Neural cell (in vitro differentiated cells): ENCODE measurements around the gene RRAGB. TPM values are rescaled to one million over a fixed set of nuclear protein-coding genes. Genes with fewer than 3 reads are reported as not detected.

ENCODE experiments used
- H2AFZ ChIP-seq: fragments of 200-600, 300-800 bp; sonication (generic), shearing (Covaris generic); 2 replicates; pipeline ENCODE4 v1.6.0; 2014; ENCODE audit warnings: low read depth, mild to moderate bottlenecking, antibody characterized with exemption, low read length, moderate library complexity
- H3F3A ChIP-seq: fragments of 200-600 bp; shearing (Covaris generic); 2 replicates; pipeline ENCODE4 v1.6.1; 2016; ENCODE audit warnings: mild to moderate bottlenecking, moderate library complexity, mixed read lengths, antibody characterized with exemption, low read length; ENCODE audit not compliant: insufficient read depth, poor library complexity, severe bottlenecking
- H3K27ac ChIP-seq: fragments of 200-600, 300-800 bp; sonication (generic), shearing (Covaris generic); 2 replicates; pipeline ENCODE4 v1.5.1; 2014; ENCODE audit warnings: mild to moderate bottlenecking, low read length, moderate library complexity
- H3K27me3 ChIP-seq: fragments of 300-800, 200-600 bp; sonication (generic), shearing (Covaris generic); 2 replicates; pipeline ENCODE4 v1.6.0; 2014; ENCODE audit warnings: mild to moderate bottlenecking, low read depth, low read length, moderate library complexity; ENCODE audit not compliant: insufficient read depth
- H3K36me3 ChIP-seq: fragments of 300-800, 200-600 bp; sonication (generic), shearing (Covaris generic); 2 replicates; pipeline ENCODE4 v1.5.1; 2014; ENCODE audit warnings: mild to moderate bottlenecking, antibody characterized with exemption, low read length, moderate library complexity; ENCODE audit not compliant: insufficient read depth
- H3K4me2 ChIP-seq: fragments of 300-800, 200-600 bp; sonication (generic), shearing (Covaris generic); 2 replicates; pipeline ENCODE4 v1.6.0; 2014; ENCODE audit warnings: mild to moderate bottlenecking, low read length
- H3K4me3 ChIP-seq: fragments of 300-800, 200-600 bp; sonication (generic), shearing (Covaris generic); 2 replicates; pipeline ENCODE4 v1.5.1; 2014; ENCODE audit warnings: mild to moderate bottlenecking, low read length, moderate library complexity
- H3K79me2 ChIP-seq: fragments of 200-600 bp; shearing (Covaris generic); replicated peaks from 2 replicates; pipeline ENCODE4 v1.6.0; 2014; ENCODE audit warnings: mild to moderate bottlenecking, low read length, moderate library complexity; ENCODE audit not compliant: insufficient read depth
- H3K9ac ChIP-seq: fragments of 300-800, 200-600 bp; sonication (generic), shearing (Covaris generic); 2 replicates; pipeline ENCODE4 v1.6.1; 2016; ENCODE audit warnings: mild to moderate bottlenecking, low read length, mixed read lengths
- H3K9me2 ChIP-seq: fragments of 200-600 bp; shearing (Covaris generic); 2 replicates; pipeline ENCODE4 v1.6.1; 2016; ENCODE audit warnings: mild to moderate bottlenecking, low read length, mixed read lengths; ENCODE audit not compliant: insufficient read depth
- H3K9me3 ChIP-seq: fragments of 200-600, 300-800 bp; sonication (generic), shearing (Covaris generic); 2 replicates; pipeline ENCODE4 v1.6.1; 2016; ENCODE audit warnings: mild to moderate bottlenecking, mixed run types, low read length, moderate library complexity, mixed read lengths
- H4K20me1 ChIP-seq: fragments of 200-600 bp; shearing (Covaris generic); 2 replicates; pipeline ENCODE4 v1.6.1; 2016; ENCODE audit warnings: mild to moderate bottlenecking, mixed run types; ENCODE audit not compliant: insufficient read depth
- CTCF ChIP-seq: fragments of 450-650 bp; IDR thresholded peaks from 2 replicates; pipeline ENCODE4 v1.5.1; 2014; ENCODE audit warnings: antibody characterized with exemption, mild to moderate bottlenecking, moderate library complexity; ENCODE audit not compliant: poor library complexity, severe bottlenecking
- EP300 ChIP-seq: fragments of 450-650 bp; conservative IDR thresholded peaks from 2 replicates; pipeline ENCODE4 v1.6.1; 2014; ENCODE audit warnings: antibody characterized with exemption, mild to moderate bottlenecking, moderate library complexity; ENCODE audit not compliant: poor library complexity, severe bottlenecking
- EZH2 ChIP-seq: fragments of 200-600, 300-800 bp; shearing (Covaris generic), sonication (generic); IDR thresholded peaks from 2 replicates; pipeline ENCODE4 v1.6.1; 2014; ENCODE audit warnings: antibody characterized with exemption, low read length, borderline replicate concordance, mild to moderate bottlenecking; ENCODE audit not compliant: insufficient read depth, poor library complexity, severe bottlenecking
- MXI1 ChIP-seq: fragments of 450-650 bp; conservative IDR thresholded peaks from 2 replicates; pipeline ENCODE4 v1.6.1; 2014; ENCODE audit warnings: antibody characterized with exemption, mild to moderate bottlenecking; ENCODE audit not compliant: poor library complexity, severe bottlenecking
- POLR2AphosphoS5 ChIP-seq: IDR thresholded peaks from 2 replicates; pipeline ENCODE4 v1.6.1; 2012
- RAD21 ChIP-seq: fragments of 450-650 bp; conservative IDR thresholded peaks from 2 replicates; pipeline ENCODE4 v1.6.1; 2014; ENCODE audit warnings: antibody characterized with exemption, mild to moderate bottlenecking, moderate library complexity
- REST ChIP-seq: IDR thresholded peaks from 2 replicates; pipeline ENCODE4 v1.6.1; 2012; ENCODE audit warnings: borderline replicate concordance
- SMC3 ChIP-seq: fragments of 450-650 bp; conservative IDR thresholded peaks from 2 replicates; pipeline ENCODE4 v1.6.1; 2014; ENCODE audit warnings: antibody characterized with exemption, mild to moderate bottlenecking, moderate library complexity; ENCODE audit not compliant: poor library complexity
- TAF1 ChIP-seq: IDR thresholded peaks from 2 replicates; pipeline ENCODE4 v1.6.1; 2012; ENCODE audit warnings: low read depth
- polyA plus RNA-seq: library from polyadenylated mRNA; depleted of rRNA; stranded (reverse); fragments of >200 nt; gene quantifications from 2 replicates; pipeline ENCODE4 v1.2.3, GENCODE V29; 2014

The RRAGB gene
- polyA plus RNA-seq, 1 donor from 2014 or later: 124 TPM

- H3K36me3 ChIP-seq: no peaks in the 10 kb centered on the region
Measured at GRCh38 chrX:55750256-55750655, 32.7 kb downstream of the RRAGB start.

GRCh38 chrX:55754861-55755294 is 37.3 kb downstream of the RRAGB start:
- no peak overlapping the region for H2AFZ ChIP-seq
- H3K9ac ChIP-seq: no peak overlapping the region
- H3F3A ChIP-seq: no peaks in the 10 kb centered on the region
- no peak overlapping the region for H3K27ac ChIP-seq
- H3K36me3 ChIP-seq: no peaks in the 10 kb centered on the region
- no peaks in the 10 kb centered on the region for H3K9me3 ChIP-seq
- H3K27me3 ChIP-seq: no peaks in the 10 kb centered on the region
- H3K79me2 ChIP-seq: no peaks in the 10 kb centered on the region
- no peaks in the 10 kb centered on the region for H3K9me2 ChIP-seq
- no peaks in the 10 kb centered on the region for H4K20me1 ChIP-seq
- H3K4me2 ChIP-seq: no peak overlapping the region
- H3K4me3 ChIP-seq: no peak overlapping the region
- TF ChIP-seq MXI1: no peak
- no peak for TF ChIP-seq REST
- TF ChIP-seq CTCF: no peak
- no peak for TF ChIP-seq TAF1
- TF ChIP-seq SMC3: no peak
- TF ChIP-seq POLR2AphosphoS5: no peak
- no peak for TF ChIP-seq EZH2

More at GRCh38 chrX:55750256-55750655, 32.7 kb downstream of the RRAGB start:
- no peaks in the 10 kb centered on the region for H3K9me2 ChIP-seq
- H3K9me3 ChIP-seq: no peaks in the 10 kb centered on the region
- H3K27me3 ChIP-seq: no peaks in the 10 kb centered on the region
- H4K20me1 ChIP-seq: no peaks in the 10 kb centered on the region
- no peak overlapping the region for H3K4me3 ChIP-seq
- no peaks in the 10 kb centered on the region for H3F3A ChIP-seq
- H3K4me2 ChIP-seq: no peak overlapping the region
- H2AFZ ChIP-seq: no peak overlapping the region
- H3K9ac ChIP-seq: no peak overlapping the region
- no peaks in the 10 kb centered on the region for H3K79me2 ChIP-seq
- H3K27ac ChIP-seq: no peak overlapping the region
- no peak for TF ChIP-seq POLR2AphosphoS5
- TF ChIP-seq SMC3: no peak
- no peak for TF ChIP-seq RAD21
- TF ChIP-seq CTCF: no peak
- no peak for TF ChIP-seq MXI1
- TF ChIP-seq EP300: no peak
- TF ChIP-seq REST: no peak
- TF ChIP-seq TAF1: no peak
- no peak for TF ChIP-seq EZH2
